ENCODE measurements around the gene CATSPERB.

GRCh38 chr14:91614187-91614586, 117.7 kb downstream of the CATSPERB start:
- TF ChIP-seq CTCF (IDR thresholded peaks at IDR 0.05) = no peak
- no peak for TF ChIP-seq POLR2AphosphoS5 (IDR thresholded peaks at IDR 0.05)
- TF ChIP-seq POLR2A (IDR thresholded peaks at IDR 0.05) = no peak
